Osteoblast (primary cell): Measurements from ENCODE around the gene TMEM258. TPM values are rescaled to one million over a fixed set of nuclear protein-coding genes. Genes with fewer than 3 reads are reported as not detected.

Experiments used
- DNase-seq: peaks from one replicate; pipeline ENCODE4 v3.0.0; 2011; ENCODE audit warnings: low spot score, mixed read lengths; ENCODE audit not compliant: insufficient read length; ENCODE audit errors: missing footprints
- H2AFZ ChIP-seq: 2 replicates; pipeline ENCODE4 v1.6.0; 2011; ENCODE audit warnings: mild to moderate bottlenecking, low read length
- H3K27ac ChIP-seq: 2 replicates; pipeline ENCODE4 v1.5.1; 2011; ENCODE audit warnings: mild to moderate bottlenecking, low read depth, low read length, moderate library complexity
- H3K27me3 ChIP-seq: 2 replicates; pipeline ENCODE4 v1.6.0; 2012; ENCODE audit warnings: mild to moderate bottlenecking, control low read depth, inconsistent platforms, low read length, moderate library complexity; ENCODE audit not compliant: insufficient read depth
- H3K36me3 ChIP-seq: 2 replicates; pipeline ENCODE4 v1.5.1; 2011; ENCODE audit warnings: mild to moderate bottlenecking, low read length, control low read depth, moderate library complexity; ENCODE audit not compliant: insufficient read depth
- H3K4me1 ChIP-seq: 2 replicates; pipeline ENCODE4 v1.5.1; 2011; ENCODE audit warnings: mild to moderate bottlenecking, low read length, control low read depth, moderate library complexity; ENCODE audit not compliant: insufficient read depth
- H3K4me2 ChIP-seq: 2 replicates; pipeline ENCODE4 v1.6.0; 2011; ENCODE audit warnings: mild to moderate bottlenecking, low read length; ENCODE audit not compliant: insufficient read depth
- H3K4me3 ChIP-seq: fragments of 200-600 bp; sonication (generic); 3 replicates; pipeline ENCODE4 v1.5.1; 2012; ENCODE audit warnings: mild to moderate bottlenecking, low read length, inconsistent platforms; ENCODE audit not compliant: insufficient read depth
- H3K79me2 ChIP-seq: 2 replicates; pipeline ENCODE4 v1.6.0; 2012; ENCODE audit warnings: mild to moderate bottlenecking, low read length, control low read depth, inconsistent platforms; ENCODE audit not compliant: insufficient read depth
- H3K9me3 ChIP-seq: 2 replicates; pipeline ENCODE4 v1.5.1; 2011; ENCODE audit warnings: low read depth, low read length, control low read depth
- H4K20me1 ChIP-seq: 2 replicates; pipeline ENCODE4 v1.6.0; 2012; ENCODE audit warnings: mild to moderate bottlenecking, low read length, control low read depth; ENCODE audit not compliant: insufficient read depth
- total RNA-seq: library from RNA; depleted of rRNA; stranded (reverse); fragments of >200 nt; gene quantifications from 2 replicates; pipeline ENCODE4 v1.2.3, GENCODE V29; 2012
- TF ChIP-seq, protein P1 (sequence below): IDR thresholded peaks from 2 replicates; pipeline ENCODE4 v1.5.1; 2011; ENCODE audit warnings: mild to moderate bottlenecking, low read depth, low read length, moderate library complexity; ENCODE audit errors: extremely low read depth

The TMEM258 gene
- total RNA-seq, 1 donor: 63.3 TPM

DNA sequence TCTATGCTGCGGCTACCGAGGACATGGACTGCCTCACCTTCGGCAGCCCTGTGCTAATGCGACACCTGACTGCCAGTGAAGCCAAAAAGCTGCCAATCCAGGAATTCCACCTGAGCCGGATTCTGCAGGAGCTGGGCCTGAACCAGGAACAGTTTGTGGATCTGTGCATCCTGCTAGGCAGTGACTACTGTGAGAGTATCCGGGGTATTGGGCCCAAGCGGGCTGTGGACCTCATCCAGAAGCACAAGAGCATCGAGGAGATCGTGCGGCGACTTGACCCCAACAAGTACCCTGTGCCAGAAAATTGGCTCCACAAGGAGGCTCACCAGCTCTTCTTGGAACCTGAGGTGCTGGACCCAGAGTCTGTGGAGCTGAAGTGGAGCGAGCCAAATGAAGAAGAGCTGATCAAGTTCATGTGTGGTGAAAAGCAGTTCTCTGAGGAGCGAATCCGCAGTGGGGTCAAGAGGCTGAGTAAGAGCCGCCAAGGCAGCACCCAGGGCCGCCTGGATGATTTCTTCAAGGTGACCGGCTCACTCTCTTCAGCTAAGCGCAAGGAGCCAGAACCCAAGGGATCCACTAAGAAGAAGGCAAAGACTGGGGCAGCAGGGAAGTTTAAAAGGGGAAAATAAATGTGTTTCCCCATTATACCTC, 3.6 kb upstream of the TMEM258 start:
- H2AFZ ChIP-seq: no peak overlapping the region
- no peak overlapping the region for H3K4me3 ChIP-seq
- peaks cover 82% of the 10 kb centered on the region for H3K79me2 ChIP-seq
- no peak overlapping the region for H3K27ac ChIP-seq
- TF ChIP-seq, protein P1, sequence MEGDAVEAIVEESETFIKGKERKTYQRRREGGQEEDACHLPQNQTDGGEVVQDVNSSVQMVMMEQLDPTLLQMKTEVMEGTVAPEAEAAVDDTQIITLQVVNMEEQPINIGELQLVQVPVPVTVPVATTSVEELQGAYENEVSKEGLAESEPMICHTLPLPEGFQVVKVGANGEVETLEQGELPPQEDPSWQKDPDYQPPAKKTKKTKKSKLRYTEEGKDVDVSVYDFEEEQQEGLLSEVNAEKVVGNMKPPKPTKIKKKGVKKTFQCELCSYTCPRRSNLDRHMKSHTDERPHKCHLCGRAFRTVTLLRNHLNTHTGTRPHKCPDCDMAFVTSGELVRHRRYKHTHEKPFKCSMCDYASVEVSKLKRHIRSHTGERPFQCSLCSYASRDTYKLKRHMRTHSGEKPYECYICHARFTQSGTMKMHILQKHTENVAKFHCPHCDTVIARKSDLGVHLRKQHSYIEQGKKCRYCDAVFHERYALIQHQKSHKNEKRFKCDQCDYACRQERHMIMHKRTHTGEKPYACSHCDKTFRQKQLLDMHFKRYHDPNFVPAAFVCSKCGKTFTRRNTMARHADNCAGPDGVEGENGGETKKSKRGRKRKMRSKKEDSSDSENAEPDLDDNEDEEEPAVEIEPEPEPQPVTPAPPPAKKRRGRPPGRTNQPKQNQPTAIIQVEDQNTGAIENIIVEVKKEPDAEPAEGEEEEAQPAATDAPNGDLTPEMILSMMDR: no peak
- no peak overlapping the region for H3K4me2 ChIP-seq
- H3K36me3 ChIP-seq: peaks cover 13% of the 10 kb centered on the region
- no peaks in the 10 kb centered on the region for H4K20me1 ChIP-seq
- no peaks in the 10 kb centered on the region for H3K9me3 ChIP-seq
- no peaks in the 10 kb centered on the region for H3K27me3 ChIP-seq
- H3K4me1 ChIP-seq: peaks cover 14% of the 10 kb centered on the region
- DNase-seq: no peak

DNA sequence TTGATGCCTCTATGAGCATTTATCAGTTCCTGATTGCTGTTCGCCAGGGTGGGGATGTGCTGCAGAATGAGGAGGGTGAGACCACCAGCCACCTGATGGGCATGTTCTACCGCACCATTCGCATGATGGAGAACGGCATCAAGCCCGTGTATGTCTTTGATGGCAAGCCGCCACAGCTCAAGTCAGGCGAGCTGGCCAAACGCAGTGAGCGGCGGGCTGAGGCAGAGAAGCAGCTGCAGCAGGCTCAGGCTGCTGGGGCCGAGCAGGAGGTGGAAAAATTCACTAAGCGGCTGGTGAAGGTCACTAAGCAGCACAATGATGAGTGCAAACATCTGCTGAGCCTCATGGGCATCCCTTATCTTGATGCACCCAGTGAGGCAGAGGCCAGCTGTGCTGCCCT, 3.1 kb upstream of the TMEM258 start:
- Histone ChIP-seq H3K27me3 (no peaks in the 10 kb centered on the region), H4K20me1 (peaks cover 2% of the 10 kb centered on the region), H3K9me3 (no peaks in the 10 kb centered on the region), H3K79me2 (peaks cover 86% of the 10 kb centered on the region), H3K4me2 (no peak overlapping the region), H3K4me3 (no peak overlapping the region), H3K36me3 (peaks cover 14% of the 10 kb centered on the region), H2AFZ (no peak overlapping the region), H3K27ac (no peak overlapping the region), H3K4me1 (peaks cover 12% of the 10 kb centered on the region)
- TF ChIP-seq, protein P1: no peak
- DNase-seq: no peak

DNA sequence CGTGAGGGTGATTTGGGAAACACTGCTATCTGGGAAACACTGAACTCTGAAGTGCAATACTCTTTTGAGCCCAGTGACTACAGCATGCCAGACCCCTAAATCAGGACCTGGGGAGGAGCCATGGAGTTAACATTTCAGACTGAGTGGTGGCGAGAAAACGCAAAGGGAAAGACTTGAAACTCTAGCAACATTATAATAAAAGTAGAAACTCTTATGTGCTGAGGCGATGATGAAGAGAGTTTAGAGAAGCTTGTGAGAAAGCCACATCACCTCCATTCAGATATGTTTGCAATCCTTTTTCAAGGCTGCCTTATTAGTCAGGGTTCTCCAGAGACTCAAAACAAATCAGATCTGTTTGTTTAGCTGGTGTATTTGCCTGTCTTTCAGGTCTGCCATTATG, 2.2 kb upstream of the TMEM258 start:
- Histone ChIP-seq H3K79me2 (peaks cover 86% of the 10 kb centered on the region), H3K4me3 (no peak overlapping the region), H3K9me3 (no peaks in the 10 kb centered on the region), H3K36me3 (peaks cover 21% of the 10 kb centered on the region), H3K4me2 (no peak overlapping the region), H4K20me1 (peaks cover 6% of the 10 kb centered on the region), H3K27ac (peak overlapping the region; percentile 3), H3K4me1 (peaks cover 11% of the 10 kb centered on the region), H3K27me3 (no peaks in the 10 kb centered on the region), H2AFZ (no peak overlapping the region)
- TF ChIP-seq, protein P1: no peak
- no peak for DNase-seq

DNA sequence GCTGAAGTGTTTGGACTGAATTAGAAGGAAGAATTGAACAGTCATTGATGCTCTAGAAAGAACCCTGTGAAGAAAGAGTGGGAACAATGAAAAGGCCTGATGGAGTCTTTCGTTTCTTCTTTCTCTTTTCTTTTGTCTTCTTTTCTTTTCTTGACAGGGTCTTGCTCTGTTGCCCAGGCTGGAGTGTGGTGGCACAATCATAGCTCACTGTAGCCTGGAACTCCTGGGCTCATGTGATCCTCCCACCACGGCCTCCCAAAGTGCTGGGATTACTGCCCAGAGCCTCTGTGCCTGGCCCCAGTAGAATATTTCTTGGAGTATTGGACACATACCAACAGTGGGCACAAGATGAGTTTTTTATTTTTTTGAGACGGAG, 1.4 kb upstream of the TMEM258 start:
- Histone ChIP-seq H3K27ac (peak overlapping the region; percentile 99), H3K36me3 (peaks cover 25% of the 10 kb centered on the region), H4K20me1 (peaks cover 6% of the 10 kb centered on the region), H3K9me3 (no peaks in the 10 kb centered on the region), H3K4me3 (peak overlapping the region; percentile 91), H3K4me1 (peaks cover 11% of the 10 kb centered on the region), H2AFZ (no peak overlapping the region), H3K27me3 (no peaks in the 10 kb centered on the region), H3K79me2 (peaks cover 84% of the 10 kb centered on the region), H3K4me2 (peak overlapping the region; percentile 91)
- DNase-seq: no peak
- TF ChIP-seq, protein P1: no peak
